Activated T-cell treated with anti-CD3 and anti-CD28 coated beads, Interleukin-2, amount 50 U/mL, for 48 hours (primary cell): ENCODE data around the gene PUM2.
"Not testable (repeated sequence)": the region's sequence is repeated elsewhere in the genome, so short reads cannot be mapped to it uniquely, and the experiment has no call there.

Experiments used
- DNase-seq, 2 experiments: peaks; one replicate each; pipeline ENCODE4 v3.0.0-alpha.2; 2020

PUM2 gene

DNA sequence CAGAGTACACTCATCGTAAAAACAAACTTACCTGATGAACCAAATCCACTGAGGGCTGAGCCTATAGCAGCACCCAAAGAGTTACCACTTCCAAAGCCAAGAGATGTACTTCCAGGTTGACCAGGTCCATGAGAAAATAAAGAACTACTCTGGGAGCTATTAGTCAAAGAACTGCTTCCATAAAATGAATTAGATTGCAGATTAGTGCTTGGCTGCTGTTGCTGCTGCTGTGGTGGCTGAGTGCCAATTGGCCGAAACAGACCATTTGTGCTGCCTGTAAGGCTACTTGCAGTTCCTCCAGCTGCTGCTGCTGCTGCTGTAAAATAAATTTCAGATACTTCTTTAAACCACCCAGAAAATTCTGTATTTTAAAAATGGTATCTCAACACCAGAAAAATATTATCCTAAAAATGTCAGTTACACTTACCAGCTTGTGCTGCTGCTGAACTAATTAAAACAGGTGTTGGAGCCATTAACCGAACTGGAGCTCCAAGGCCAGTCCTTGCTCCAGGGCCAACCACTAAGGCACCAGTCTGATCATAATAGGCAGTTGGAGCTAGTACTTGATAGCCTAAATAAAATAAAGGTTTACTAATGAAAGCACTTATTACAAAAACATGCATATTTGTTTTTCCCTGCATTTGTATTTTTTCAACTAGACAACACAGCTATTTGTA lies 67.6 kb downstream of the PUM2 start:
- DNase-seq = no peak

DNA sequence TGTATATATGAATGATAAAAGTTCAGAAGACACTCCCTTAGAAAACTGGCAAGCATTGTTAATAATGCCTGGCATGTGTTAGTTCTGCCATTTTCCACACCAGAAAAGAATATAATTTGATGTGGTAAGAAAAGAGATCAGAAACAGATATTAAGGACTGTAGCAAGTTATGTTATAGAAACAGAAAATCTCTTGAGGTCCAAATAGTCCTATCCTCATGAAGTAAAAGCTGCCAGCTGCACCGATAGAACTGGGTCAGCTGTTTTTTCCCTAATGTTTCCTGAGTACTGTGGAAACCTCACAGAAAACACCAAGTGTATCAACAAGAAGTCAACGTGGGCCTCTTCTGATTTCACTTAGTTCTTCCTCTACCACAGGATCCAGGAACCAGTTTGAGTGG lies 68.8 kb downstream of the PUM2 start:
- no peak for DNase-seq

DNA sequence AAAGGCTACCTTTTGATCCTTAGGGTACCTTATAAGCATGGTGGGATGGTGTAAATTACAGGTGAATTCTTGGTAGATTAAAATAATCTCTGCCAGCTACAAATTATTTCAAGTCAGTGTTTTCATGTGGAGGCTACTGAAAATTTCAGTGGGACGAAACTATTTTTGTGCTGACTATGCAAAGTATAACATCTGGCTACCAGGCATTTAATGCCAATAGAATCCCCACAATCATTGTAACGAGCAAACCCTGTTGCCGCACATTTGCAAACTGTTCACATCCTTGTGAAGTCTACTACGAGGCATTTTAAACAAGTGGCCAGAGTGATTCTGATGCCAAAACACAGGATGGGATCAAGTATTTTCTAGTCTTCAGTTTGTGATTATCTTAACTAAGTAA lies 77.6 kb downstream of the PUM2 start:
- no peak for DNase-seq

DNA sequence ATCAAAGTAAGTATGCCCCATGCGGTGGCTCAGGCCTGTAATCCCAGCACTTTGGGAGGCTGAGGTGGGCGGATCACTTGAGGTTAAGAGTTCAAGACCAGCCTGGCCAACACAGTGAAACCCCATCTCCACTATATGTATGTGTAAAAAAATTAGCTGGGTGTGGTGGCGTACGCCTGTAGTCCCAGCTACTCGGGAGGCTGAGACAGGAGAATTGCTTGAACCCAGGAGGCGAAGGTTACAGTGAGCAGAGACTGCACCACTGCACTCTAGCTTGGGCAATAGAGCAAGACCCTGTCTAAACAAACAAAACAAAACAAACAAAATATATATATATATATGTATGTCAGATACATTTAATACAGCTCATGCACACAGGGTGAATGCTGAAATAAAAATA lies 82.3 kb downstream of the PUM2 start:
- DNase-seq = not testable (repeated sequence)

DNA sequence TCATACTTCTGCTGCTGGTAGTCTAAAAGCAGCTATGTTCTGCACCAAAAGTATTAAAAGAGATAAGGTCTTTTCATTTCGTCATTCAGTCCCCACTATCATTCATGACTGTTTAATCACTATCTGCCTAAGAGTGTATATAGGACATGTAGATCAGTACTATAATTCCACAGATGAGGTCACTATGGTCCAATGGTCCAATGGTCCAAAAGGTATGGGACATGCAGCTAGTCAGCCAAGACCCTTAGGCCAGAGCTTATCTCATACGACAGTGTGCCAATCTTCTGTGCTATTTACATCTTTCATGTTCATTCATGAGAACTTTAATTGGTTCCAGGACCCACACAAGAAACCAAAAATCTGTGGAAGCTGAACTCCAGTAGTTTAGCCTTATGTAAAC lies 83.1 kb downstream of the PUM2 start:
- no peak for DNase-seq

DNA sequence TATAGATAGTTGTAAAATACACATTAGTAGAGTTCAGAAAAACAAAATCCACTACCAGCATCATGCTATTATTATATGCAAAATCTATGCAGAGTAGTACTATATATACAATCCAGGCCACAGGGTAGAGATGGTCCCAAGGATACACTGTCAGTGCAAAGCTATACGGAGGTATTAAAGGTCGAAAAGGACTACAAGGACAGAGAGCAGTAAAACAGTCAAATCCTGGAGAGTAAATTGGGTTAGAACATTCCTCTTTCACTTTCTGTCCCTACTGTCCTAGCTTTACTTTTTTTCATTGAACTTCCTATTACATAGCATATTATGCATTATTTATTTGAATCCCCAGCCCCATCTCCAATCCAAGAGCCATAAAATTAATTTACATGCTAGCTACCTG lies 86.0 kb downstream of the PUM2 start:
- DNase-seq = no peak

DNA sequence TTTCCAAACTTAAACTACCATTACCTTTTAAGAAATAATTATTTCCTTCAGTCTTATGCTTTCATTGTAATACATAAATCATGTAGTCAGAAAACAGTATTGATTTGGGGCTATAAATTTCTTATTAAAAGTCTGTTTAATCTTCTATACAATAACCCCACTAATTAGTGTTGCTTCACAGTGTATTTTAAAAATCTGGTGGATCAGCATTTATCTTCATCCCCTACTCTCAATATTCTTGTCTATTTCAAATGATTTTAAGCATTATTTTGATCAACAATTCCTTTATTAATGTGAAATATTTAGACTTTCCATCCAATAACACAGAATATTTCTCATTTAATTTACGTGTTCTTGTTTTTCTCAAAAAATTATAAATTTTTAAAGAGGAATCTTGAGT lies 93.2 kb downstream of the PUM2 start:
- no peak for DNase-seq

DNA sequence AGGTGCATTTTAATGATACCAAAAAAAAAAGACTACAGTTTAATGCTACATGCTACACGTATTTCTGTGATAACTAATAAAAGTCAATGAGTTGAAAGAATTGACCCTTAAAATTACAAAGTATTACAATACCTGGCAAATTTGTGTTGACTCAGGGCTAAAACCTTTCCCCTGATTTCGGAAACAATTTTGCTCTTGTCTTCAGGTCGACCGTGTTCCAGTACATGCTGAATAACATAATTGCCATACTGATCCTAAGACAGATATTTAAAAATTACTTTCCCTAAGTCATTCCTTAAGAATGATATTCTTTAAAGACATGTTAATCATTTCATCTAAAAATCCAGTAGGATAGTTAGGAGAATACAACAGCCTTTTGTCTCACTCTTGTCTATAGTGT lies 95.9 kb downstream of the PUM2 start:
- no peak for DNase-seq

DNA sequence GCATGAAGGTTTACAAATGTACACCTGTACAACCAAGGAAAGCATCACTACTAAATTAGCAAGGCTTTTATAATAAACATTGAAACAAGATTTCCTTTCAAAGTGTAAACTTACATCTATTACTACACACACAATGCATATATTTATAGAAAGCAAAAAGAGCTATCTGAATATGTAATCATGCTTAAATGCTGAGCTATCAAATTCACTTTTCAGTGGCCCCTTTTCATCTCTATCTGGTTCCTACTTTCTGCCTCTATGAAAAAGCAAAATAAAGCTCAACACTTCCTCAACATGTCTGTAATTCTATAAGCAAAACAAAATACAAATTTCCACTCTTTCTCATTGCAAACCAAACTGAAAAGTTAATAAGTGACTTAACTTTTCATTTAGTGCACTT lies 100.2 kb downstream of the PUM2 start:
- no peak for DNase-seq

DNA sequence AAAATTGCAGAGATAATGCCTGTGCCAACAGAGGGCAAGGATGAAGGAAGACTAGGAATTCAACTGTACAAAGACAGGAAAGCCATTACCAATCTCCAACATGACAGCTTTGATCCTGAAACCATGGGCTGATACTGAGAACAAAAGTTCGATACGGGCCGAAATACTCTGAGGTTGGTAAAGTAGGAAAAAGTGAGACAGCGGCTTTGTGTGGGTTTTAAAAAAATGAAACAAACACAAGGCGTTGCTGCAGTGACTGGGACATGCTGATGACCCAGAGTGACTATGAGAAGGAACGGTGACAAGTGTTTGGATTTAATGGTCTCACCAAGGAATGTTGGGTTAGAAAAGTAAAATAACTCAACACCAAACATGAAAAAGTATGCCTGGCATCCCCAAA lies 101.5 kb downstream of the PUM2 start:
- DNase-seq = no peak

DNA sequence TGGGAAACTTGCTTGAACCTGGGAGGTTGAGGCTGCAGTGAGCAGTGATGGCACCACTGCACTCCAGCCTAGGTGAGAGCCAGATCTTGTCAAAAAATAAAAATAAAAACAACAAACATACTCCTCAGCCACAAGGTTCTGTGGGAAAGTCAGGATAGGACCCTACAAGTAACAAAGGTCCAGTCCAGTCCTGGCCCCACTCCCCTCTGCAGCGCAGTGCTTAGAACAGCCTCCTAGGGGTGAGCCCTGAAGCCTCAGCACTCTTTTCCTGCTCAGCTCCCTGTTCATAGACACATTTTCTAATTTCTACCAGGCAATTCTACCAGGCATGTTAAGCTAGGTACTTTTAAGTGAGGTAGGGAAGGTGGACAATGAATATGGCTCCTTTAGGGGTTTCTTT lies 103.6 kb downstream of the PUM2 start:
- no peak for DNase-seq

DNA sequence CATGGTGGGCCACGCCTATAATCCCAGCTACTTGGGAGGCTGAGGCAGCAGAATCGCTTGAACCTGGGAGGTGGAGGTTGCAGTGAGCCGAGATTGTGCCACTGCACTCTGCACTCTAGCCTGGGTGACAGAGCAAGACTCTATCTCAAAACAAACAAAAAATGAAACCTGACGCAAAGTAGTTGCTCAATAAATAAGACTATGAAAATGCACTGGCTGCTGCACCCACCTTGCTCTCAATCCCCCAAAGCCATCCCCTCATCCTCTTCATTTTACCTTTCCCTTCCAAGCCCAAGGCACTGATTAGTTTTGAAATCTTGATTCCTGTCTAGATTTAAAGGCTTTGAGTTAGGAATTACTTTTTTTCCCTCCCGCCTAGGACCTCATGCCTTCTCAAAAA lies 107.0 kb downstream of the PUM2 start:
- not testable (repeated sequence) for DNase-seq

DNA sequence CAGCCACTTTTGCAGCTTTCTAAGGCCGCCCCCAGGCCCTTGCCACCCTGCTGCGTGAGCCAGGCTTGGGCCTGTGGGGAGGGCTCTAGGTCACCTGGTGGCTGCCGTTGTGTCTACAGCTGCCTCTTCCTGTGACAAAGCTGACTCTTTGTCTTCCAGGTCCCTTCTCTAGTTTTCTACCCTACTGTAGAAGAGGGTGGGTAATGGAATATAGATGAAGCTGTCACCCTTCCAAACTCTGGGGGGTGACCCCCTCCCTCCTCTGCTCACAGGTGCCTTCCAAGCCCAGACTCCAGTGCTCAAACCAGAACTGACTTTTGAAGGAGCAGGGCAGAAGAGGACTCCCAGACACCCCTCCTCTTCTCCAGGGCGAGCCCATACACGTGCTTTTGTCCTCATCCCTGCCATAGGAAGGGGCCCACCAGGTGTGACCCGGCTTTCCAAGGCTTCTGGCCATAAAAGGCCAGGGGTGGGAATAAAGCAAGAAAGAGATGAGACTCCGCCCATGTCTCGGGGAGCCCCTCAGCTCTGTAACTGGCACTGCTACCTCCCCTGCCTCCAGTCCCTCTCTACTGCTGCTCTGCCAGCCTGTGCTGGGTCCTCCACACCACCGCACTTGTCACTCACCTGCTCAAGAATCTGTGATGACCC lies 107.8 kb downstream of the PUM2 start:
- DNase-seq = no peak

DNA sequence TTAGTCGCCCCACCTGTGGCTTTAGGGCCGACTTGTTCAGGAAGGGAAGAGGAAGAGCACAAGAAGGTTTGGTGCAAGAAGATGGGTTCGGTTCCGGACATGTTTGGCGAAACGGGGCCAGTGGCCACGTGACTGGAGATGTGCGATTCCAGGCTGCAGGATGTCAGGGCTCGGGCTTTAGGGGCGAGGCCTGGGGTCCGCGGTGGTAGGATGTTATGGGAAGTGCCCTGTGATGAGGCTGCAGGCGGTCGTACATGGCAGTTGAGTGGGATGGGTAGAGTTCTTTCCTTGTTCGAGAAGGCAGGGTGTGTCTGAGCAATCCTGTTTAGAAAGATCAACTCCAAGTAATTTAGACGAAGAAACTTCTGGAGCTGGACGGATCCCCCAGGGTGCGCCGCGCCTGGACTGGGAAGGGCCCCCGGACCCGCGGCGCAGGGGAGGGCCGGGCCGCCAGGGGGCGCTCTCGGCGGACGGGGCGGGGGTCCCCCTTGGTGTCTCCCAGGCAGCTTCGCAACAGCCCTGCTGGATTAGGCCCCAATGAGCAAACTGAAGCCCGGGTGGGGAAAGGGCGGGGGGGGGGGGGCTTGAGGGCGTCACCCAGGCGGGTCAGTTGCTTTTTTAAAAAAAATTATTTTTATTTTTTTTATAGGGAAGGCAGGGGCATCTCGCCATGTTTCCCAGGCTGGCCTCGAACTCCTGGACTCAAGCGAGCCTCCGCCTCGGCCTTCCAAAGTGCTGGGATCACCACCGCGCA lies 108.5 kb downstream of the PUM2 start:
- peak; percentile 60 to 68 for DNase-seq

DNA sequence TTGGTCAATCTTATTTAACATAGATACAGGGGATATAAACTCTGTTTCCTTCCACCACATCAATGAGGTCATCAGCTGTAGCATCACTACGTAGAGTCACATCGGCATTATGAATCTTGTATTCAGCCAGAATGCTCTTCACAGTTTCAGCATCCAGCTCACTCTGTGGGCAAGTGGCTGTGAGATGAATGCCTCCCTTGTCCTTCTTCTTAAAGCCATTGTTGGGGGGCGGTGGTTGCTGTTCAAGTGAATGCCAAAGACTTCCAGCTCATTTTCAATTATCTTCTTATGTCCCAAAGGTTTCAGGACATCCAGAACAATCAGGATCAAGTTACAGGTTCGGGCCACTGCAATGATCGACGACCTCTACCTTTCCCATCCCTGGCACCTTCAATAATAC lies 110.4 kb downstream of the PUM2 start:
- DNase-seq = not testable (repeated sequence)

DNA sequence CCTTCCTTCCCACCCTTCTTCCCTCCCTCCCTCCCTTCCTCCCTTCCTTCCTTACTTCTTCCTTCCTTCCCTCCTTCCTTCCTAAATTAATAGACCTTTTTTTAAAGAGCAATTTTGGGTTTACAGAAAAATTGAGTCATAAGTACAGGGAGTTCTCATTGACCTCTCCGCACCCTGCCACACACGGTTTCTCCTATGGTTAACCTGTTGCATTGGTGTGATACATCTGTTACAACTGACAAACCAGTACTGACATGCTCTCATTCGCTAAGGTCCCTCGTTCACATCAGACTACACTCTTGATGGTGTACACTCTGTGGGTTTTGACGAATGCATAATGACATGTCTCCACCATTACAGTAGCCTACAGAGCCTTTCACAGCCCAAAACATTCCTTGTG lies 114.1 kb downstream of the PUM2 start:
- DNase-seq = no peak

DNA sequence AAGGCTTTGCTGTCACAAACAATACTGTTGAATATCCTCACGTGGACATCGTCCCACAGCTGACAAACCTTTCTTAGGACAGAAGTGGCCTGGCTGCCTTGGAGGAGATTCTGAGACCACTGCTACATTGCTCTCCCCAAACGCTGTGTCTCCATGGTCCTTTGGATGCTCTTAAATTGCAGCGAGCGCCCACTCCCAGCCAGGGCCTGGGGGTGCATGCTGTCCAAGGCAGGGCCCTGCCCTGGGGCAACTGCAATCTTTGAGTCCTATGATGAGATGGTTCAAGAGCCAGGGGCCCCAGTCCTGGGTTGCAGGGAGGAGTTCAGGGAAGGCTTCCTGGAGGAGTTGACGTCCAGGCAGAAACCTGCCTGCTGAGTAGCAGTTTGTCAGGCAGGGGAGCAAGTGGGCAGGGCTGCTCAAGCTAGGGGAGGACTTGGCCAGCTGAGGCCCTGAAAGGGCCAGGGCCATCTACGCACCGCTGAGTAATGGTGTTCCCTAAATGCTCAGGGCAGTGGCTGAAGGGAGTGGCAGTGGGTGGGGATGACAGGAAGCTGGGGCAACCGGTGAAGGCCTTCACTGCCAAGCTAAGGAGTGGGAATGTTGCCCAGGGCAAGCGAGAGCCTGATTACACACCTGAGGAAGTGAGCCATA lies 114.9 kb downstream of the PUM2 start:
- peak in 1 of 2 experiments; percentile 13 for DNase-seq

DNA sequence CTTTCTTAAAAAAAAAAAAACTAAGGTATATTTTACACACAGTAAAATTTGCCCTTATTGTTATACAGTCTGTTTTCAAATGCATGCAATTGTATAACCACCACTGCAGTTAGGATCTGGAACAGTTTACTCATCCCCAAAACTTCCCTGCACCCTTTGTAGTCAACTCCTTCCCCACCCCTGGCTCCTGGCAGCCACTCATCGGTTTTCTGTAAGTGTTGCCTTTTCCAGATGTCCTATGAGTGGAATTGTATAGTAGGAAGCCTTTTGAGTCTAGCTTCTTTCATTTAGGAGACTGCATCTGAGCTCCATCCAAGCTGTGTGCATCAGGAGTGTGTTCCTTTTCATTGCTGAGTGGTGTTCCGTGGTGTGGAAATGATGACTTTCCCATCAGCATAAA lies 116.0 kb downstream of the PUM2 start:
- DNase-seq = not testable (repeated sequence)

DNA sequence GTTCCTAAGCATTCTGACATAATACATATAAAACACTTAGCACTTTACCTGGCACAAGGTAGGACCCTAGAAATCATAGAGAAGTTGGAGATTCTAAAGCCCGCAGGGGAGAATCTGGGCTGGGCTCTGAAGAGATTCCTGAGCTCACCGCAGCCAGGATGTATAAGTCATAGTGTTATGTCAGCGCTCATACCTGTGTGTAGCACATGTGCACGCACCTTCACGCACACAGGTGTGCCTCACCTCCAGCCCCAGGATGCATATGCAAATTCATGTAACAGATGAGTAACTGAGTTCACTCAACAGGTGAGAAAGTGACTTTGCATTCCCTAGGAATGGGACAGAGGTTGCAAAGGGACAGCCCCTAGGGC lies 117.8 kb downstream of the PUM2 start:
- peak in 1 of 2 experiments; percentile 9 for DNase-seq

DNA sequence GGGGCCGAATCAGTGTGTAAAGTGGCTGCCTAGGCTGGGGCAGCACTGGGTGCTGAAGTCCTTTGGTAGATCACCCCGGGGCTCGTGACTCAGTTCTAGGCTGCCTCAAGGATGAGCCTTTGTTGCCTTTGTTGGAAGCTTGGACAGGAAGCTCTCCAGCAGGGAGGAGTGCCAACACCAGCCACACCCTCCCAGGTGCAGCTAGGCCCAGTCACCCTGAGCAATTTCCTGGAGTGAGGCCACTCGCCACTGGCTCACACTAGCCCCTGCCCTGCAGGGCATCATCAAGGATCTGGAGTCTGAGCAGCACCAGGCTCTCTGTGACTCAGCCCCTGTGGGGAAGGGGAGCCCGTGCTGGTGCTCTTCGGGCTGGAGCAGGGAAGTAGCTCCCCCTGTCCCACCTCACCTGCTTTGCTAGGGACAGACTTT lies 119.0 kb downstream of the PUM2 start:
- DNase-seq = peak; percentile 9 to 11

DNA sequence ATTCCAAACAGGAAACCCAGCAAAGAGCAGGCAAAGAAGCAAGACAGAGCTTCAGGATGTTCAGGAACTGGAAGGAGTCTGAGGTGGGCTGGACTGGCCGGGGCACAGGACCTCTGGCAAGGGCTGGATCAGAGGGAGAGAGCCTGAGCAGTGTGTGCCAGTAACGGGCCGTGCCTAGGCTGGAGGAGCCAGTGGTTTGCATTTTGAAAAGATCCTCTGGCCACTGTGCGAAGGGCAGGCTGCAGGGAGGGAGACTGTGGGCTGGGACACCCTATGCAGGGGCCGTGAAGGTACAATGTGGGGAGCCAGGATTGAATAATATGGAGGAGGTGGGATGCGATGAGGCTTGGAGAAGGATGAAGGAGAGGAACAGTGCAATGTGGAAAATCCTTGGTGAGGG lies 119.5 kb downstream of the PUM2 start:
- DNase-seq = no peak

DNA sequence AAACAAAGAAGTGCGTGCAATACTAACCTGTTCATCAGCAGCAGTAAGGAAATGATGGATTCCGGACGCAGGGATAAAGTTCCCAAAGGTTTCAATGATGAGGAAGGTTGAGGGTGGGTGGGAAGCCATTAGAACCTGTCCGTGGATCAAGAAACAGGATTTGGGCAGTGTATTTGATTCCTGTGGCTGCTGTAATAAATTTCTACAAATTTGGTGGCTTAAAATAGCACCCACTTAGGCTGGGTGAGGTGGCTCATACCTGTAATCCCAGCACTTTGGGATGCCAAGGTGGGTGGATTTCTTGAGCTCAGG lies 120.6 kb downstream of the PUM2 start:
- DNase-seq = peak in 1 of 2 experiments; percentile 3

DNA sequence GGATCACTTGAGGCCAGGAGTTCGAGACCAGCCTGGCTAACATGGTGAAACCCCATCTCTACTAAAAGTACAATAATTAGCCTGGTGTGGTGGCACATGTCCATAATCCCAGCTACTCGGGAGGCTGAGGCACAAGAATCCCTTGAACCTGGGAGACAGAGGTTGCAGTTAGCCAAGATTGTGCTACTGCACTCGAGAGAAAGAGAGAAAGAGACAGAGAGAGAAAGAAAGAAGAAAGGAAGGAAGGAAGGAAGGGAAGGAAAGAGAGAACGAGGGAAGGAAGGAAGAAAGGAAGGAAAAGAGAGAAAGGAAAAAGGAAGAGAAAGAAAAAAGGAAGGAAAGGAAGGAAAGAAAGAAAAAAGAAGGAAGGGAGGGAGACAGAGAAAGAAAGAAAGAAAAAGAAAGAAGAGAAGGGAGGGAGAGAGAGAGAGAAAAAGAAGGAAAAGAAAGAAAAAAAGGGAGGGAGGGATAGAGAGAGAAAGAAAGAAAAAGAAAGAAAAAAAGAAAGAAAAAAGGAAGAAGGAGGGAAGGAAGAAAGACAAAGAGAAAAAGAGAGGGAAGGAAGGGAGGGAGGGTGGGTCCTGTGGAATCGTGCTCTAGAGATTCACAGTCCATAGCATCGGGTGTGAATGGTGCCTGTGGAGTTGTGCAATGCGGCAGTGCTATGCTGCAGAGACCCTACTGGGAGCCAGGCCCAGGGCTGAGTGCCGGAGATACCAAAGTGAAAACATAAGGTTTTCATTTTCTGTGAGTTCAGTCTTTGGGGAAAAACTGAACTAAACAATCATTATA lies 121.1 kb downstream of the PUM2 start:
- no peak for DNase-seq
